K562 (cell line): Measurements from ENCODE around the gene PRR29. TPM values are rescaled to one million over a fixed set of nuclear protein-coding genes. Genes with fewer than 3 reads are reported as not detected.
A peak's percentile ranks its signal among the peaks of the same experiment; 100 is the strongest.

Experiments used
- GATAD2B ChIP-seq: fragments of 450-650 bp; IDR thresholded peaks from 2 replicates; pipeline ENCODE4 v1.6.1; 2017; ENCODE audit warnings: mild to moderate bottlenecking, borderline replicate concordance
- HES1 ChIP-seq: fragments of 450-650 bp; IDR thresholded peaks from 2 replicates; pipeline ENCODE4 v1.6.1; 2016; ENCODE audit warnings: low read depth, mild to moderate bottlenecking, moderate library complexity
- JUN ChIP-seq, 2 experiments: sonication (generic) in 1 of 2; formaldehyde crosslinking in 1 of 2; IDR thresholded peaks; 2 replicates each; pipeline versions ENCODE4 v1.6.1 to v1.8.0; 2012 to 2022; ENCODE audit warnings: borderline replicate concordance in 2 of 2, mild to moderate bottlenecking in 2 of 2, improper control_type of control experiment in 1 of 2, low read depth in 1 of 2, low read length in 1 of 2, missing genetic modification reagents in 1 of 2
- KLF1 ChIP-seq: fragments of 450-650 bp; IDR thresholded peaks from 2 replicates; pipeline ENCODE4 v1.6.1; 2016; ENCODE audit warnings: missing genetic modification characterization, missing compliant biosample characterization
- LEF1 ChIP-seq: fragments of 450-650 bp; IDR thresholded peaks from 2 replicates; pipeline ENCODE4 v1.6.1; 2016; ENCODE audit warnings: mild to moderate bottlenecking
- NFRKB ChIP-seq: fragments of 450-650 bp; IDR thresholded peaks from 2 replicates; pipeline ENCODE4 v1.6.1; 2016; ENCODE audit warnings: low read depth
- POLR3G ChIP-seq: IDR thresholded peaks from 2 replicates; pipeline ENCODE4 v1.6.1; 2011; ENCODE audit not compliant: insufficient read length, insufficient replicate concordance; ENCODE audit errors: extremely low read depth
- RBBP5 ChIP-seq: fragments of 200-600 bp; sonication (generic); IDR thresholded peaks from 2 replicates; pipeline ENCODE4 v1.6.1; 2012; ENCODE audit warnings: borderline replicate concordance, mild to moderate bottlenecking, low read length, control low read depth, inconsistent platforms; ENCODE audit not compliant: insufficient read depth, poor library complexity, severe bottlenecking
- SP1 ChIP-seq: sonication (generic); formaldehyde crosslinking; IDR thresholded peaks from 2 replicates; pipeline ENCODE4 v1.8.1; 2022; ENCODE audit warnings: mild to moderate bottlenecking, missing genetic modification reagents
- TAF15 ChIP-seq: fragments of 200-400 bp; formaldehyde crosslinking; IDR thresholded peaks from 2 replicates; pipeline ENCODE4 v1.6.1; 2017; ENCODE audit warnings: mild to moderate bottlenecking, low read depth, low read length, moderate library complexity
- TFE3 ChIP-seq: fragments of 450-650 bp; formaldehyde crosslinking; IDR thresholded peaks from 2 replicates; pipeline ENCODE4 v1.4.0; 2020; ENCODE audit warnings: mild to moderate bottlenecking, mixed read lengths
- U2AF1 ChIP-seq: fragments of 200-400 bp; formaldehyde crosslinking; optimal IDR thresholded peaks from 2 replicates; pipeline ENCODE3; 2017; ENCODE audit warnings: mild to moderate bottlenecking, low read depth, low read length, moderate library complexity
- USF1 ChIP-seq: sonication (generic); formaldehyde crosslinking; IDR thresholded peaks from 2 replicates; pipeline ENCODE4 v1.9.0; 2022; ENCODE audit warnings: mild to moderate bottlenecking, missing genetic modification reagents
- USF2 ChIP-seq: sonication (generic); formaldehyde crosslinking; IDR thresholded peaks from 2 replicates; pipeline ENCODE4 v1.5.0; 2020; ENCODE audit warnings: missing genetic modification reagents
- ZFX ChIP-seq: sonication (generic); formaldehyde crosslinking; IDR thresholded peaks from 2 replicates; pipeline ENCODE4 v1.8.0; 2022; ENCODE audit warnings: mild to moderate bottlenecking, missing genetic modification reagents, moderate library complexity
- ZNF212 ChIP-seq: fragments of 450-650 bp; formaldehyde crosslinking; IDR thresholded peaks from 2 replicates; pipeline ENCODE4 v1.4.0; 2020; ENCODE audit warnings: mild to moderate bottlenecking
- ZNF274 ChIP-seq: IDR thresholded peaks from 2 replicates; pipeline ENCODE4 v1.6.1; 2011; ENCODE audit warnings: low read depth, mild to moderate bottlenecking, low read length, moderate library complexity, borderline replicate concordance
- polyA plus RNA-seq, 8 experiments: library from polyadenylated mRNA; depleted of rRNA in 4 of 8; stranded (reverse) in 5 of 8; unstranded in 3 of 8; fragments of >200 nt; fragmentation: Nextera tagmentation in 2 of 8; fragmentation: Illumina TruSeq in 1 of 8; extraction: Ambion mirVana in 2 of 8; extraction: Trizol in 1 of 8; gene quantifications; 2 replicates each; pipeline versions ENCODE4 v1.2.1 to v1.2.3, GENCODE V29; 2011 to 2014; ENCODE audit warnings: inconsistent platforms in 1 of 8, missing spikeins in 1 of 8
- total RNA-seq, 7 experiments: library from RNA; depleted of rRNA in 6 of 7; stranded (reverse); fragments of >200 nt in 6 of 7; fragmentation: Illumina TruSeq in 2 of 7; extraction: Trizol in 2 of 7; gene quantifications; 2 replicates each; pipeline versions ENCODE4 v1.2.1 to v1.2.3, GENCODE V29; 2011 to 2021; ENCODE audit warnings: low replicate concordance in 1 of 7
- TF ChIP-seq, protein P1 (sequence below): IDR thresholded peaks from 2 replicates; pipeline ENCODE4 v1.6.1; 2016; ENCODE audit warnings: missing genetic modification characterization, missing compliant biosample characterization
- TF ChIP-seq, protein P2 (sequence below), 2 experiments: fragments of 450-650 bp; conservative IDR thresholded peaks; 2 replicates each; pipeline ENCODE4 v1.6.1; 2017; ENCODE audit warnings: mild to moderate bottlenecking in 2 of 2, moderate library complexity in 2 of 2

PRR29 gene
- total and polyA plus RNA-seq, 9 of the 15 experiments (the other 6 are each of a cell fraction or from before 2014, with no cell fraction given), result 0.08 to 0.58 (median 0.15) TPM; not detected in 5

GRCh38 chr17:64006361-64007088 lies 8.4 kb downstream of the PRR29 start (continued):
- TF ChIP-seq JUN (IDR thresholded peaks at IDR 0.05; ENCODE audit: borderline replicate concordance, low read depth, low read length), result peak; percentile 82
- no peak for TF ChIP-seq JUN (CRISPR knock-in tag; IDR thresholded peaks at IDR 0.05; ENCODE audit: borderline replicate concordance)
- TF ChIP-seq, protein P1, sequence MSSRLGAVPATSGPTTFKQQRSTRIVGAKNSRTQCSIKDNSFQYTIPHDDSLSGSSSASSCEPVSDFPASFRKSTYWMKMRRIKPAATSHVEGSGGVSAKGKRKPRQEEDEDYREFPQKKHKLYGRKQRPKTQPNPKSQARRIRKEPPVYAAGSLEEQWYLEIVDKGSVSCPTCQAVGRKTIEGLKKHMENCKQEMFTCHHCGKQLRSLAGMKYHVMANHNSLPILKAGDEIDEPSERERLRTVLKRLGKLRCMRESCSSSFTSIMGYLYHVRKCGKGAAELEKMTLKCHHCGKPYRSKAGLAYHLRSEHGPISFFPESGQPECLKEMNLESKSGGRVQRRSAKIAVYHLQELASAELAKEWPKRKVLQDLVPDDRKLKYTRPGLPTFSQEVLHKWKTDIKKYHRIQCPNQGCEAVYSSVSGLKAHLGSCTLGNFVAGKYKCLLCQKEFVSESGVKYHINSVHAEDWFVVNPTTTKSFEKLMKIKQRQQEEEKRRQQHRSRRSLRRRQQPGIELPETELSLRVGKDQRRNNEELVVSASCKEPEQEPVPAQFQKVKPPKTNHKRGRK (tag), result no peak
- TF ChIP-seq ZNF212, result no peak
- TF ChIP-seq SP1, result peak; percentile 78
- no peak for TF ChIP-seq POLR3G
- TF ChIP-seq RBBP5, result no peak
- TF ChIP-seq ZNF274, result no peak
- TF ChIP-seq, protein P2, sequence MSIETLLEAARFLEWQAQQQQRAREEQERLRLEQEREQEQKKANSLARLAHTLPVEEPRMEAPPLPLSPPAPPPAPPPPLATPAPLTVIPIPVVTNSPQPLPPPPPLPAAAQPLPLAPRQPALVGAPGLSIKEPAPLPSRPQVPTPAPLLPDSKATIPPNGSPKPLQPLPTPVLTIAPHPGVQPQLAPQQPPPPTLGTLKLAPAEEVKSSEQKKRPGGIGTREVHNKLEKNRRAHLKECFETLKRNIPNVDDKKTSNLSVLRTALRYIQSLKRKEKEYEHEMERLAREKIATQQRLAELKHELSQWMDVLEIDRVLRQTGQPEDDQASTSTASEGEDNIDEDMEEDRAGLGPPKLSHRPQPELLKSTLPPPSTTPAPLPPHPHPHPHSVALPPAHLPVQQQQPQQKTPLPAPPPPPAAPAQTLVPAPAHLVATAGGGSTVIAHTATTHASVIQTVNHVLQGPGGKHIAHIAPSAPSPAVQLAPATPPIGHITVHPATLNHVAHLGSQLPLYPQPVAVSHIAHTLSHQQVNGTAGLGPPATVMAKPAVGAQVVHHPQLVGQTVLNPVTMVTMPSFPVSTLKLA (conservative IDR thresholded peaks at IDR 0.05), result peak; percentile 94 to 97
- TF ChIP-seq USF2 (CRISPR knock-in tag), result peak; percentile 68
- TF ChIP-seq TFE3 (CRISPR knock-in tag), result no peak
- TF ChIP-seq LEF1, result peak; percentile 73
- peak; percentile 80 for TF ChIP-seq ZFX
- peak; percentile 55 for TF ChIP-seq NFRKB
- TF ChIP-seq KLF1 (tag), result no peak
- TF ChIP-seq USF1, result peak; percentile 78
- peak; percentile 93 for TF ChIP-seq HES1
- no peak for TF ChIP-seq U2AF1
- TF ChIP-seq TAF15, result no peak
- peak; percentile 90; the same call in 1 of the 2 replicates for TF ChIP-seq GATAD2B
